Mucosa of rectum (tissue), 2 donors: ENCODE data around the gene RBM28.

Experiments
- H3K27ac ChIP-seq, 2 donors: one replicate each; pipeline ENCODE4 v1.7.0; 2013; ENCODE audit warnings: inconsistent platforms in 2 of 2, low read depth in 2 of 2, low read length in 2 of 2
- H3K27me3 ChIP-seq, 2 donors: one replicate each; pipeline ENCODE4 v1.7.0; 2013; ENCODE audit warnings: low read length in 2 of 2; ENCODE audit not compliant: control insufficient read depth in 2 of 2, insufficient read depth in 2 of 2
- H3K36me3 ChIP-seq, 2 donors: one replicate each; pipeline ENCODE4 v1.7.0; 2013; ENCODE audit warnings: low read length in 2 of 2; ENCODE audit not compliant: control insufficient read depth in 2 of 2, insufficient read depth in 2 of 2
- H3K4me1 ChIP-seq, 2 donors: one replicate each; pipeline ENCODE4 v1.7.0; 2013; ENCODE audit warnings: low read length in 2 of 2, mild to moderate bottlenecking in 1 of 2; ENCODE audit not compliant: control insufficient read depth in 2 of 2, insufficient read depth in 2 of 2
- H3K4me3 ChIP-seq, 2 donors: one replicate each; pipeline ENCODE4 v1.7.0; 2013; ENCODE audit warnings: low read length in 2 of 2
- H3K9ac ChIP-seq, 2 donors: one replicate each; pipeline ENCODE4 v1.7.0; 2013; ENCODE audit warnings: low read length in 2 of 2, low read depth in 1 of 2, mild to moderate bottlenecking in 1 of 2
- H3K9me3 ChIP-seq, 2 donors: one replicate each; pipeline ENCODE4 v1.7.0; 2013; ENCODE audit warnings: low read length in 2 of 2; ENCODE audit not compliant: control insufficient read depth in 2 of 2
- donor health status: healthy.
- donor health status: Normal muscosa, but diverticular disease.

RBM28 gene

DNA sequence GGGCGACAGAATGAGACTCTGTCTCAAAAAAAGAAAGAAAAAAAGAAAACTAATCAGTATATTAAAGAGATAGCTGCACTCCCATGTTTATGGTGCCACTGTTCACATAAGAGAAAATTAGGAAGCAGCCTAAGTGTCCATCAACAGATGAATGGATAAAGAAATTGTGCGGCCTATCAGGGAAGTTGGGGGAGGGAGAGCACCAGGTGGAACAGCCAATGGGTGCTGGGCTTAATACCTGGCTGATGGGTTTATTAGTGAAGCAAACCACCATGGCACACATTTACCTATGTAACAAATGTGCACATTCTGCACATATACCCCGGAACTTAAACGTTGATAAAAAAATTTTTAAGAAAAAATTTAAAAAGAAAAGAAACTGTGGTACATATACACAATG is 26.8 kb upstream of the RBM28 start:
- H3K4me1 ChIP-seq = no peaks in the 10 kb centered on the region
- peaks cover 0 to 2% of the 10 kb centered on the region in 2 donors for H3K27me3 ChIP-seq
- no peaks in the 10 kb centered on the region for H3K9me3 ChIP-seq
- H3K36me3 ChIP-seq = no peaks in the 10 kb centered on the region
- H3K4me3 ChIP-seq = no peak overlapping the region
- H3K27ac ChIP-seq = no peak overlapping the region
- no peak overlapping the region for H3K9ac ChIP-seq

DNA sequence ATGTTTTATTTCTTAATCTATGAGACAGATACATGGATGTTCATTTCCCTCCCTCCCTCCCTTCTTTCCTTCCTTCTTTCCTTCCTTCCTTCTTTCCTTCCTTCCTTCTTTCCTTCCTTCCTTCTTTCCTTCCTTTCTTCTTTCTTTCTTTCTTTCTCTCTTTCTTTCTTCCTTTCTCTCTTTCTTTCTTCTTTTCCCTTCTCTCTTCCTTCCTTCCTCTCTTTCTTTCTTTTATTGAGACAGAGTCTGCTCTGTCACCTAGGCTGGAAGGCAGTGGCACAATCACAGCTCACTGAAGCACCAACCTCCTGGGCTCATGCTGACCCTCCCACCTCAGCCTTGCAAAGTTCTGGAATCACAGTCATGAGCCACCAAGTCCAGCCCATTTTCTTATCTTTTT is 23.3 kb upstream of the RBM28 start:
- Histone ChIP-seq H3K27ac (no peak overlapping the region), H3K4me1 (no peaks in the 10 kb centered on the region), H3K4me3 (no peak overlapping the region), H3K27me3 (peaks cover 8 to 22% of the 10 kb centered on the region in 2 donors), H3K36me3 (no peaks in the 10 kb centered on the region), H3K9me3 (no peaks in the 10 kb centered on the region), H3K9ac (no peak overlapping the region)

DNA sequence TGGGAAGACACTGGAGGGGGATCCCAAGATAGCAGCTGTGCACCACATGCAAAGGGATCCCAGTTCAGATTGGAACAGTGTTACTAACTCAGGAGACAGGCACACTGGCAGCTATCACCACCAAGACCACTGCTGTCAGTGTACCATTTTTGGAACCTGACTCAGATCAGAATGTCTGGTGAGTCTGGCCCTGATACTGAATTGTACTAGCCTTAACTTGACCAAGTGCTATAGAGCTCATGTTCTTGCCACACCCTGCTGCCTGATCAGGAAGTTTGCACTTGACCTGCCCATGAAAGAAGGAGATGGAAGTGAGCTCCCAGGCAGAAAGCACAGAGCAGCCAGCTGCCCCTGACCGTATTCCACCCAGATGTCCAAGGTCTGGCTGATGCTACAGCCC is 22.6 kb upstream of the RBM28 start:
- Histone ChIP-seq H3K9ac (no peak overlapping the region), H3K4me3 (no peak overlapping the region), H3K4me1 (no peaks in the 10 kb centered on the region), H3K27ac (no peak overlapping the region), H3K27me3 (peaks cover 8 to 25% of the 10 kb centered on the region in 2 donors), H3K9me3 (no peaks in the 10 kb centered on the region), H3K36me3 (no peaks in the 10 kb centered on the region)

DNA sequence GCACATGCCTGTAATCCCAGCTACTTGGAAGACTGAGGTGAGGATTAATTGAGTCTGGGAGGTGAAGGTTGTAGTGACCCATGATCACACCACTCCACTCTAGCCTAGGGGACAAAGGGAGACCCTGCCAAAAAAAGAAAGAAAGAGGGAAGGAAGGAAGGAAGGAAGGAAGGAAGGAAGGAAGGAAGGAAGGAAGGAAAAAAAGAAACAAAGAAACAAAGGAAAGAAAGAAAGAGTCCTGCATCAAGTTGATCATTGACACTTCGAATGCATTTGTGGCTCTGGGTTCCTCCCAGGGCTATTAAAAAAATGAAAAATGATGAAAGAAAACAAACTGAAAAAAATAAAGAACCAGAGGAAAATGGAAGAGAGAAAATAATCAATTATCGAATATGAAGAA is 21.7 kb upstream of the RBM28 start:
- H3K36me3 ChIP-seq = no peaks in the 10 kb centered on the region
- no peak overlapping the region for H3K4me3 ChIP-seq
- H3K27ac ChIP-seq = no peak overlapping the region
- peaks cover 12 to 25% of the 10 kb centered on the region in 2 donors for H3K27me3 ChIP-seq
- peaks cover 6 to 7% of the 10 kb centered on the region in 2 donors for H3K4me1 ChIP-seq
- H3K9me3 ChIP-seq = no peaks in the 10 kb centered on the region
- no peak overlapping the region for H3K9ac ChIP-seq

GRCh38 chr7:128364166-128364870 is 20.6 kb upstream of the RBM28 start:
- Histone ChIP-seq H3K27me3 (peaks cover 18 to 31% of the 10 kb centered on the region in 2 donors), H3K9me3 (no peaks in the 10 kb centered on the region), H3K36me3 (no peaks in the 10 kb centered on the region), H3K4me1 (peaks cover 6 to 7% of the 10 kb centered on the region in 2 donors), H3K9ac (no peak overlapping the region), H3K4me3 (no peak overlapping the region), H3K27ac (no peak overlapping the region)

DNA sequence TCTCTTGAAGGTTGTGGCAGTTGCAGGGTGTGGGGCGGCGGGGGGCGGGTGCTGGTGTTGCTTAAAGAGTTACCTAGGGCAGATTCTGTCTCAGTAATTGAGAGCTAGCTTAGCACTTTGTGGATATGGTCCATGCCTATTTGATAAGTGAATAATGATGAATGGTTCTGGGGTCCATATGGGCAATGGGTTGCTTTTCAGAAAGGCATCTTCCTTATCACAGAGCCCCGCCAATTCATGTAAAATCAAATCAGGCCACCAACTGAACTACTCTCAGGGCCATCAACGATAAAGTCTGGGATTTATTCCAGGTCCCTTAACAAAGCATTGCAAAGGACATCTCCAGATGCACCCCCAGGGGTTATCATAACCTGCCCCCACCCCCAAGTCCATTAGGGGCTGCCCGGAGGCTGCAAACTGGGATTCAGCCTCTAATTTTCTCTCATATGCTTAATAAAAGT is 19.6 kb upstream of the RBM28 start:
- Histone ChIP-seq H3K36me3 (no peaks in the 10 kb centered on the region), H3K4me3 (no peak overlapping the region), H3K9ac (no peak overlapping the region), H3K27me3 (peaks cover 18 to 31% of the 10 kb centered on the region in 2 donors), H3K4me1 (peaks cover 6 to 7% of the 10 kb centered on the region in 2 donors), H3K27ac (no peak overlapping the region), H3K9me3 (no peaks in the 10 kb centered on the region)

GRCh38 chr7:128362670-128363069 is 19.0 kb upstream of the RBM28 start:
- peaks cover 18 to 34% of the 10 kb centered on the region in 2 donors for H3K27me3 ChIP-seq
- H3K4me1 ChIP-seq = peaks cover 6 to 7% of the 10 kb centered on the region in 2 donors
- H3K36me3 ChIP-seq = no peaks in the 10 kb centered on the region
- no peak overlapping the region for H3K9ac ChIP-seq
- H3K27ac ChIP-seq = no peak overlapping the region
- no peak overlapping the region for H3K4me3 ChIP-seq
- no peaks in the 10 kb centered on the region for H3K9me3 ChIP-seq

GRCh38 chr7:128361411-128362379 is 18.0 kb upstream of the RBM28 start, which contains the start of gene PRRT4:
PRRT4 (minus strand) TSS chr7:128361690.
- H3K27me3 ChIP-seq = peaks cover 18 to 32% of the 10 kb centered on the region in 2 donors
- peak within 1 kb of the TSS; percentile 60 for H3K4me3 ChIP-seq
- H3K27ac ChIP-seq = no peak within 1 kb of the TSS
- no peak within 1 kb of the TSS for H3K9ac ChIP-seq
- H3K9me3 ChIP-seq = no peaks in the 10 kb centered on the region
- peaks cover 6 to 7% of the 10 kb centered on the region in 2 donors for H3K4me1 ChIP-seq
- no peaks in the 10 kb centered on the region for H3K36me3 ChIP-seq

DNA sequence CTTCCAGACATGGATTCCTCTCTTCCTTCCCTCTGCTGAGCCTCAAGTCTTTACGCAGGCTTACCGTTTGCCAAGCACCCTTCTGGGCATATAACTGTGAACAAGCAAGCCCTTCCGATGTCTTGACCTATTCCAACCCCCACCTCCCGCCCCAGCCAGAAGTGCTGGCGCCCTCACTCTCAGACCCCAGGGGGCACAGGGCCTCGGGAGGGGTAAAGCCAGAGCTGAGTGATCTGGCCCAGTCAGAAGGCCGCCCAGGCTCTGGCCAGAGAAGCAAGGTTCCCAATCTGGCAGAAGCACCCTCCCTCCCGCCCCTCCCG is 16.6 kb upstream of the RBM28 start:
- no peak overlapping the region for H3K9ac ChIP-seq
- peaks cover 24 to 32% of the 10 kb centered on the region in 2 donors for H3K27me3 ChIP-seq

GRCh38 chr7:128359939-128360338 is 16.2 kb upstream of the RBM28 start:
- no peak overlapping the region for H3K4me3 ChIP-seq
- peaks cover 24 to 32% of the 10 kb centered on the region in 2 donors for H3K27me3 ChIP-seq
- H3K4me1 ChIP-seq = peaks cover 6 to 7% of the 10 kb centered on the region in 2 donors
- H3K9me3 ChIP-seq = no peaks in the 10 kb centered on the region
- no peak overlapping the region for H3K27ac ChIP-seq
- H3K9ac ChIP-seq = no peak overlapping the region
- no peaks in the 10 kb centered on the region for H3K36me3 ChIP-seq

More for the DNA sequence above, 16.6 kb upstream of the RBM28 start:
- no peak overlapping the region for H3K4me3 ChIP-seq
- H3K9me3 ChIP-seq = no peaks in the 10 kb centered on the region
- peaks cover 6 to 7% of the 10 kb centered on the region in 2 donors for H3K4me1 ChIP-seq
- no peak overlapping the region for H3K27ac ChIP-seq
- H3K36me3 ChIP-seq = no peaks in the 10 kb centered on the region
